AG09309 (cell line): ENCODE measurements around the gene GABRA5.

ENCODE experiments used
- DNase-seq: peaks from one replicate; pipeline ENCODE4 v3.0.0-alpha.2; 2010; ENCODE audit warnings: low read depth
- H3K4me3 ChIP-seq: 2 replicates; pipeline ENCODE4 v1.5.1; 2011; ENCODE audit warnings: mild to moderate bottlenecking, low read depth, low read length, moderate library complexity; ENCODE audit not compliant: control insufficient read depth
- CTCF ChIP-seq: IDR thresholded peaks from 2 replicates; pipeline ENCODE4 v1.5.1; 2011; ENCODE audit warnings: mild to moderate bottlenecking, low read depth, low read length, inconsistent platforms; ENCODE audit not compliant: insufficient read depth, control insufficient read depth; ENCODE audit errors: missing control alignments

The GABRA5 gene

GRCh38 chr15:26883466-26883865 is 16.6 kb downstream of the GABRA5 start:
- H3K4me3 ChIP-seq: no peak overlapping the region
- no peak for DNase-seq
- TF ChIP-seq CTCF: no peak

GRCh38 chr15:26886566-26886965 is 19.7 kb downstream of the GABRA5 start:
- TF ChIP-seq CTCF: no peak
- no peak for DNase-seq
- no peak overlapping the region for H3K4me3 ChIP-seq

GRCh38 chr15:26887926-26888666 is 21.2 kb downstream of the GABRA5 start:
- TF ChIP-seq CTCF: no peak
- no peak overlapping the region for H3K4me3 ChIP-seq
- no peak for DNase-seq

GRCh38 chr15:26888761-26889160 is 21.9 kb downstream of the GABRA5 start:
- no peak for TF ChIP-seq CTCF

GRCh38 chr15:26889298-26889898 is 22.5 kb downstream of the GABRA5 start:
- DNase-seq: peak; percentile 27
- no peak overlapping the region for H3K4me3 ChIP-seq

More at GRCh38 chr15:26888761-26889160, 21.9 kb downstream of the GABRA5 start:
- H3K4me3 ChIP-seq: no peak overlapping the region
- no peak for DNase-seq

GRCh38 chr15:26890451-26890850 is 23.6 kb downstream of the GABRA5 start:
- H3K4me3 ChIP-seq: no peak overlapping the region
- no peak for DNase-seq
- TF ChIP-seq CTCF: no peak

More at GRCh38 chr15:26889298-26889898, 22.5 kb downstream of the GABRA5 start:
- TF ChIP-seq CTCF: peak; percentile 54

- DNase-seq: no peak
- no peak overlapping the region for H3K4me3 ChIP-seq
- no peak for TF ChIP-seq CTCF
Measured at GRCh38 chr15:26890988-26891387, 24.1 kb downstream of the GABRA5 start.
